Stomach (tissue), 4 donors: ENCODE results near the gene PSKH1.

Experiments
- POLR2AphosphoS5 ChIP-seq, 3 donors: sonication (generic); formaldehyde crosslinking; IDR thresholded peaks; one replicate each; pipeline ENCODE4 v1.6.1; 2016; ENCODE audit warnings: antibody characterized with exemption in 3 of 3
- TF ChIP-seq, protein P1 (sequence below), 7 experiments: fragments of 450-650 bp in 4 of 7; fragments of 200-600 bp in 3 of 7; sonication (generic) in 3 of 7; IDR thresholded peaks; one replicate each; pipeline ENCODE4 v1.5.1; 2016 to 2019; ENCODE audit warnings: antibody characterized with exemption in 7 of 7, control low read depth in 2 of 7, mild to moderate bottlenecking in 1 of 7

- no peak for TF ChIP-seq POLR2AphosphoS5 (IDR thresholded peaks at IDR 0.05)
- TF ChIP-seq, protein P1, sequence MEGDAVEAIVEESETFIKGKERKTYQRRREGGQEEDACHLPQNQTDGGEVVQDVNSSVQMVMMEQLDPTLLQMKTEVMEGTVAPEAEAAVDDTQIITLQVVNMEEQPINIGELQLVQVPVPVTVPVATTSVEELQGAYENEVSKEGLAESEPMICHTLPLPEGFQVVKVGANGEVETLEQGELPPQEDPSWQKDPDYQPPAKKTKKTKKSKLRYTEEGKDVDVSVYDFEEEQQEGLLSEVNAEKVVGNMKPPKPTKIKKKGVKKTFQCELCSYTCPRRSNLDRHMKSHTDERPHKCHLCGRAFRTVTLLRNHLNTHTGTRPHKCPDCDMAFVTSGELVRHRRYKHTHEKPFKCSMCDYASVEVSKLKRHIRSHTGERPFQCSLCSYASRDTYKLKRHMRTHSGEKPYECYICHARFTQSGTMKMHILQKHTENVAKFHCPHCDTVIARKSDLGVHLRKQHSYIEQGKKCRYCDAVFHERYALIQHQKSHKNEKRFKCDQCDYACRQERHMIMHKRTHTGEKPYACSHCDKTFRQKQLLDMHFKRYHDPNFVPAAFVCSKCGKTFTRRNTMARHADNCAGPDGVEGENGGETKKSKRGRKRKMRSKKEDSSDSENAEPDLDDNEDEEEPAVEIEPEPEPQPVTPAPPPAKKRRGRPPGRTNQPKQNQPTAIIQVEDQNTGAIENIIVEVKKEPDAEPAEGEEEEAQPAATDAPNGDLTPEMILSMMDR (IDR thresholded peaks at IDR 0.05) = no peak
These were observed 14.5 kb downstream of the PSKH1 start for GRCh38 chr16:67907397-67908180.
